K562 (cell line): ENCODE measurements around the gene MLH3. TPM values are rescaled to one million over a fixed set of nuclear protein-coding genes. Genes with fewer than 3 reads are reported as not detected.
A peak's percentile ranks its signal among the peaks of the same experiment; 100 is the strongest.

ENCODE experiments used
- ATAC-seq: fragments of 200-7000 bp; cut with Tn5 transposase; 3 replicates; pipeline ENCODE4 v1.9.1; 2020; ENCODE audit warnings: moderate library complexity
- BruUV-seq: library from RNA; stranded (reverse); fragments of 400-500 nt; replicated peaks from 2 replicates; lab custom pipeline; 2021; lab: Mats Ljungman, UMichigan
- CTCF ChIA-PET: fragments of 300-600 bp; formaldehyde crosslinking; extraction: SDS; loops from one replicate; lab custom pipeline; 2021; ENCODE audit warnings: low intra/inter-chr PET ratio; lab: Yijun Ruan, JAX
- POLR2A ChIA-PET: fragments of 300-600, 350-650 bp; sonication (Branson Sonifier 250); formaldehyde crosslinking; extraction: SDS; loops from one replicate; lab custom pipeline; 2021; ENCODE audit warnings: antibody characterized with exemption, inconsistent platforms; lab: Yijun Ruan, JAX
- DNase-seq, 4 experiments: peaks; one replicate each; pipeline versions ENCODE4 v3.0.0 to v3.0.0-alpha.2; 2011 to 2018; ENCODE audit warnings: low spot score in 3 of 4, mixed read lengths in 3 of 4; ENCODE audit errors: extremely low read depth in 1 of 4
- FAIRE-seq: peaks from 2 replicates; lab custom pipeline; 2011; peaks lifted over from hg19 to GRCh38; lab: Jason Lieb, UNC
- H2AFZ ChIP-seq: 2 replicates; pipeline ENCODE4 v1.6.0; 2011; ENCODE audit warnings: low read depth, low read length, control low read depth, inconsistent platforms
- H3K27ac ChIP-seq: fragments of 200-600 bp; 3 replicates; pipeline ENCODE4 v1.8.0; 2011; ENCODE audit warnings: low read depth, mild to moderate bottlenecking, control low read depth, inconsistent platforms, low read length, moderate library complexity, mixed read lengths; ENCODE audit errors: extremely low read depth
- H3K27me3 ChIP-seq, 2 experiments: fragments of 300-600 bp in 1 of 2; 2 replicates in 1 of 2; 3 replicates in 1 of 2; pipeline versions ENCODE4 v1.6.0 to v1.8.0; 2011; ENCODE audit warnings: inconsistent platforms in 2 of 2, low read length in 2 of 2, mild to moderate bottlenecking in 1 of 2, mixed read lengths in 1 of 2, moderate library complexity in 1 of 2; ENCODE audit not compliant: control insufficient read depth in 2 of 2, insufficient read depth in 2 of 2
- H3K36me3 ChIP-seq: fragments of 300-600 bp; 3 replicates; pipeline ENCODE4 v1.8.0; 2011; ENCODE audit warnings: mild to moderate bottlenecking, low read length, inconsistent platforms; ENCODE audit not compliant: control insufficient read depth, insufficient read depth
- H3K4me1 ChIP-seq, 2 experiments: fragments of 200-600 bp in 1 of 2; replicated peaks in 1 of 2; 2 replicates in 1 of 2; 3 replicates in 1 of 2; pipeline versions ENCODE4 v1.5.1 to v1.8.0; 2011; ENCODE audit warnings: inconsistent platforms in 2 of 2, low read length in 2 of 2, mild to moderate bottlenecking in 1 of 2, mixed read lengths in 1 of 2, moderate library complexity in 1 of 2; ENCODE audit not compliant: control insufficient read depth in 2 of 2, insufficient read depth in 2 of 2
- H3K4me2 ChIP-seq: 2 replicates; pipeline ENCODE4 v1.6.1; 2011; ENCODE audit warnings: low read length, control low read depth, inconsistent platforms, mixed read lengths; ENCODE audit not compliant: insufficient read depth
- H3K4me3 ChIP-seq: fragments of 200-600 bp; sonication (generic), shearing (Covaris generic); 2 replicates; pipeline ENCODE4 v1.5.1; 2016; ENCODE audit warnings: control low read depth, inconsistent platforms
- H3K79me2 ChIP-seq: fragments of 200-600 bp; 3 replicates; pipeline ENCODE4 v1.8.0; 2011; ENCODE audit warnings: low read length, inconsistent platforms; ENCODE audit not compliant: control insufficient read depth, insufficient read depth
- H3K9ac ChIP-seq, 2 experiments: 2 replicates each; pipeline versions ENCODE4 v1.6.0 to v1.6.1; 2011; ENCODE audit warnings: low read depth in 2 of 2, low read length in 2 of 2, control low read depth in 1 of 2, inconsistent platforms in 1 of 2, mild to moderate bottlenecking in 1 of 2, mixed read lengths in 1 of 2; ENCODE audit not compliant: insufficient read depth in 1 of 2
- H3K9me1 ChIP-seq: one replicate; pipeline ENCODE4 v1.6.0; 2011; ENCODE audit warnings: inconsistent platforms, mild to moderate bottlenecking, low read length, moderate library complexity; ENCODE audit not compliant: control insufficient read depth, insufficient read depth
- H3K9me3 ChIP-seq: replicated peaks from 2 replicates; pipeline ENCODE4 v1.5.1; 2011; ENCODE audit warnings: low read depth, low read length, inconsistent platforms; ENCODE audit not compliant: control insufficient read depth, insufficient read depth
- H4K20me1 ChIP-seq: replicated peaks from 2 replicates; pipeline ENCODE4 v1.6.1; 2011; ENCODE audit warnings: low read length, inconsistent platforms, mixed read lengths; ENCODE audit not compliant: control insufficient read depth, insufficient read depth
- POLR2AphosphoS5 ChIP-seq: IDR thresholded peaks from 2 replicates; pipeline ENCODE4 v1.6.1; 2011; ENCODE audit warnings: mild to moderate bottlenecking, low read depth, low read length, moderate library complexity; ENCODE audit not compliant: control insufficient read depth, insufficient read depth
- SPI1 ChIP-seq: IDR thresholded peaks from 2 replicates; pipeline ENCODE4 v1.6.1; 2011; ENCODE audit warnings: low read depth, low read length, control low read depth, borderline replicate concordance
- TOE1 ChIP-seq, 2 experiments: fragments of 450-650 bp in 1 of 2; sonication (generic) in 1 of 2; formaldehyde crosslinking in 1 of 2; IDR thresholded peaks; 2 replicates each; pipeline versions ENCODE4 v1.7.1 to v1.8.0; 2016 to 2022; ENCODE audit warnings: borderline replicate concordance in 2 of 2, mild to moderate bottlenecking in 2 of 2, antibody characterized with exemption in 1 of 2, inconsistent platforms in 1 of 2, low read depth in 1 of 2, missing genetic modification reagents in 1 of 2, moderate library complexity in 1 of 2
- ZBTB11 ChIP-seq, 3 experiments: fragments of 200-800 bp in 1 of 3; fragments of 250-450 bp in 1 of 3; fragments of 450-650 bp in 1 of 3; sonication (Bioruptor Pico) in 1 of 3; sonication (Bioruptor generic) in 1 of 3; formaldehyde crosslinking in 1 of 3; IDR thresholded peaks; 2 replicates each; pipeline versions ENCODE4 v1.6.1 to v1.8.0; 2016 to 2022; ENCODE audit warnings: mild to moderate bottlenecking in 2 of 3, missing genetic modification characterization in 2 of 3, missing compliant biosample characterization in 1 of 3, moderate library complexity in 1 of 3
- ZNF79 ChIP-seq: fragments of 250-450 bp; sonication (Bioruptor Pico); IDR thresholded peaks from 2 replicates; pipeline ENCODE4 v1.4.0; 2020; ENCODE audit warnings: low read depth, mild to moderate bottlenecking, moderate library complexity
- WGBS: fragments of 100-300 bp; shearing (Covaris generic); methylation state at CpG from one replicate; pipeline ENCODE4 v1.1.6; 2016; ENCODE audit warnings: low coverage, mixed read lengths; ENCODE audit not compliant: insufficient coverage; ENCODE audit errors: missing lambda C conversion rate; 5-methylcytosine and 5-hydroxymethylcytosine counted together
- in situ Hi-C: fragments of 300-500 bp; cut with MboI; formaldehyde crosslinking; loops from 4 replicates; pipeline ENCODE4 v1.15.0; 2018; ENCODE audit warnings: inconsistent platforms, mixed read lengths
- intact Hi-C: fragments of 100-400 bp; cut with micrococcal nuclease; formaldehyde crosslinking; loops from 2 replicates; pipeline ENCODE4 v1.14.2; 2022
- polyA plus RNA-seq, 8 experiments: library from polyadenylated mRNA; depleted of rRNA in 4 of 8; stranded (reverse) in 5 of 8; unstranded in 3 of 8; fragments of >200 nt; fragmentation: Nextera tagmentation in 2 of 8; fragmentation: Illumina TruSeq in 1 of 8; extraction: Ambion mirVana in 2 of 8; extraction: Trizol in 1 of 8; gene quantifications; 2 replicates each; pipeline versions ENCODE4 v1.2.1 to v1.2.3, GENCODE V29; 2011 to 2014; ENCODE audit warnings: inconsistent platforms in 1 of 8, missing spikeins in 1 of 8
- total RNA-seq, 7 experiments: library from RNA; depleted of rRNA in 6 of 7; stranded (reverse); fragments of >200 nt in 6 of 7; fragmentation: Illumina TruSeq in 2 of 7; extraction: Trizol in 2 of 7; gene quantifications; 2 replicates each; pipeline versions ENCODE4 v1.2.1 to v1.2.3, GENCODE V29; 2011 to 2021; ENCODE audit warnings: low replicate concordance in 1 of 7

The MLH3 gene
- total and polyA plus RNA-seq, 9 of the 15 experiments (the other 6 are each of a cell fraction or from before 2014, with no cell fraction given) = 5.9 to 15.3 (median 10.7) TPM

DNA sequence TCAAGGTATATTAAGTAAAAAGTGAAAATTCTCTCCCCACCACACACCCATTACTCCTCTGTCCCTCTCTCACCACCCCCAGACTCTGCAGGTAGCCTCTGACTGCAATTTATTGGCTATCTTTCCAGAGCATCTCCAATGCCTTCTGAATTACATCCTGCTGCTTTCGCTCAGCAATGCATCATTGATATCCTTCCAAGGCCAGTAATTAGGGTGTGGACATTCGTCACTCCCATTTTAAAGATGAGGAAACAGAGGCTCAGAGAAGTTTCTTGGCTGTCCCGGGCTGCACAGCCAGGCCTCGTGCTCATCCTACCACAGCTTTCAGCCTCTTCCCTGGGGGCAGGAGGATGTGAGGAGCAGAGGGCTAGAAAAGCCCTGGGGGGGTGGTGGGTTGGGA, 72.2 kb downstream of the MLH3 start:
- FAIRE-seq = no peak
- Histone ChIP-seq H3K27ac (no peak overlapping the region), H3K36me3 (no peaks in the 10 kb centered on the region), H3K9me3 (no peaks in the 10 kb centered on the region), H2AFZ (no peak overlapping the region), H3K4me2 (no peak overlapping the region), H3K9me1 (no peaks in the 10 kb centered on the region), H3K4me3 (no peak overlapping the region), H3K9ac (no peak overlapping the region), H3K79me2 (no peaks in the 10 kb centered on the region), H4K20me1 (no peaks in the 10 kb centered on the region), H3K4me1 (peaks cover 0 to 25% of the 10 kb centered on the region in 2 experiments; a peak in 2 of 5 replicates), H3K27me3 (no peaks in the 10 kb centered on the region)
- CTCF ChIA-PET = no interaction called here
- BruUV-seq = no TSS peak
- WGBS = 21% methylated on average over 4 of the region's 4 CpGs
- intact Hi-C loops (no loop called here), in situ Hi-C loops (no loop called here)
- POLR2A ChIA-PET = interaction anchor here (0.6 kb wide), 1 partner anchor 17 kb away, joined by 3 read pairs; no protein-coding TSS in a partner anchor
- DNase-seq = peak in 1 of 4 experiments; percentile 3
- no peak for TF ChIP-seq TOE1 (IDR thresholded peaks at IDR 0.05; ENCODE audit: borderline replicate concordance)
- TF ChIP-seq TOE1 (CRISPR knock-in tag; IDR thresholded peaks at IDR 0.05; ENCODE audit: borderline replicate concordance, low read depth) = no peak
- TF ChIP-seq ZBTB11 (CRISPR knock-in tag; IDR thresholded peaks at IDR 0.05) = no peak
- no peak for TF ChIP-seq SPI1
- no peak for TF ChIP-seq POLR2AphosphoS5
- TF ChIP-seq ZNF79 (CRISPR knock-in tag) = no peak
- ATAC-seq = no peak
